Testis (tissue), 3 donors: ENCODE data around the gene IRX5. TPM values are rescaled to one million over a fixed set of nuclear protein-coding genes. Genes with fewer than 3 reads are reported as not detected.

Source experiments
- DNase-seq: peaks from one replicate; pipeline ENCODE4 v3.0.0-alpha.2; 2019
- H3K27ac ChIP-seq, 2 donors: fragments of 200-600 bp; sonication (generic); one replicate each; pipeline ENCODE4 v1.5.1; 2019
- H3K27me3 ChIP-seq: fragments of 200-600 bp; sonication (generic); one replicate; pipeline ENCODE4 v1.5.1; 2019
- H3K36me3 ChIP-seq: fragments of 200-600 bp; sonication (generic); one replicate; pipeline ENCODE4 v1.5.1; 2017; ENCODE audit warnings: low read depth; ENCODE audit errors: missing control alignments
- H3K4me1 ChIP-seq: fragments of 200-600 bp; sonication (generic); one replicate; pipeline ENCODE4 v1.5.1; 2019
- H3K4me3 ChIP-seq, 2 donors: fragments of 200-600 bp; sonication (generic); one replicate each; pipeline ENCODE4 v1.5.1; 2017 to 2019
- H3K9me3 ChIP-seq: fragments of 200-600 bp; sonication (generic); one replicate; pipeline ENCODE4 v1.5.1; 2017
- CTCF ChIP-seq, 3 experiments: fragments of 450-650 bp in 2 of 3; fragments of 200-600 bp in 1 of 3; sonication (generic) in 1 of 3; IDR thresholded peaks; one replicate each; pipeline ENCODE4 v1.5.1; 2016 to 2019; ENCODE audit warnings: antibody characterized with exemption in 3 of 3, mild to moderate bottlenecking in 2 of 3, moderate library complexity in 1 of 3
- POLR2A ChIP-seq: fragments of 450-650 bp; IDR thresholded peaks from one replicate; pipeline ENCODE4 v1.6.1; 2017; ENCODE audit warnings: antibody characterized with exemption, mild to moderate bottlenecking, moderate library complexity
- WGBS, 2 donors: methylation state at CpG; one replicate each; pipeline ENCODE4 v1.1.5; 2018; 5-methylcytosine and 5-hydroxymethylcytosine counted together
- intact Hi-C: fragments of 100-400 bp; cut with DNase I; formaldehyde crosslinking; loops from one replicate; pipeline ENCODE4 v1.15.1; 2023; ENCODE audit warnings: low total_unique reads
- polyA plus RNA-seq: library from polyadenylated mRNA; stranded (reverse); fragments of 350-450 nt; fragmentation: Illumina TruSeq; extraction: RNeasy Lipid Tissue Mini Kit (QIAGEN cat#74804); gene quantifications from one replicate; pipeline ENCODE4 v1.2.3, GENCODE V29; 2014; ENCODE audit warnings: low read depth, low replicate concordance; ENCODE audit not compliant: insufficient read depth
- total RNA-seq, 2 donors: library from RNA; depleted of rRNA; stranded (reverse); fragments of >200 nt; gene quantifications; one replicate each; pipeline ENCODE4 v1.2.3, GENCODE V29; 2016

Gene IRX5
- total and polyA plus RNA-seq, 3 donors from 2014 or later: 2.3 to 5.7 (median 2.9) TPM

- H3K4me3 ChIP-seq: peak overlapping the region in 1 of 2 donors; percentile 15
- H3K27ac ChIP-seq: no peak overlapping the region
- intact Hi-C loops: no loop called here
- DNase-seq: no peak
- WGBS, 2 donors: 11 to 14% methylated on average over 52 to 56 of the region's 59 CpGs
- peaks cover 9% of the 10 kb centered on the region for H3K4me1 ChIP-seq
- no peak for TF ChIP-seq CTCF (IDR thresholded peaks at IDR 0.05)
- TF ChIP-seq POLR2A: no peak
- H3K27me3 ChIP-seq: peaks cover 3% of the 10 kb centered on the region
- no peaks in the 10 kb centered on the region for H3K36me3 ChIP-seq
- H3K9me3 ChIP-seq: no peaks in the 10 kb centered on the region
These were observed 7.8 kb downstream of the IRX5 start for GRCh38 chr16:54938212-54939028.

- peak overlapping the region in 1 of 2 donors; percentile 7 for H3K4me3 ChIP-seq
- peaks cover 9% of the 10 kb centered on the region for H3K4me1 ChIP-seq
- H3K27me3 ChIP-seq: peaks cover 3% of the 10 kb centered on the region
- no peak overlapping the region for H3K27ac ChIP-seq
- intact Hi-C loops: no loop called here
- TF ChIP-seq CTCF (IDR thresholded peaks at IDR 0.05) (no peak), POLR2A (no peak)
- 11 to 26% methylated on average over 14 of the region's 14 CpGs for WGBS, 2 donors
- no peak for DNase-seq
- H3K36me3 ChIP-seq: no peaks in the 10 kb centered on the region
- no peaks in the 10 kb centered on the region for H3K9me3 ChIP-seq
These were observed 8.3 kb downstream of the IRX5 start for GRCh38 chr16:54939029-54939346.

GRCh38 chr16:54939510-54940278 lies 9.0 kb downstream of the IRX5 start:
- Histone ChIP-seq H3K4me1 (peaks cover 9% of the 10 kb centered on the region), H3K27me3 (peaks cover 3% of the 10 kb centered on the region), H3K4me3 (no peak overlapping the region), H3K9me3 (no peaks in the 10 kb centered on the region), H3K36me3 (no peaks in the 10 kb centered on the region), H3K27ac (no peak overlapping the region)
- intact Hi-C loops: no loop called here
- WGBS, 2 donors: 13 to 23% methylated on average over 16 to 38 of the region's 38 CpGs
- TF ChIP-seq POLR2A: no peak
- no peak for TF ChIP-seq CTCF (IDR thresholded peaks at IDR 0.05)
- no peak for DNase-seq

- no peaks in the 10 kb centered on the region for H3K9me3 ChIP-seq
- no peaks in the 10 kb centered on the region for H3K36me3 ChIP-seq
- peaks cover 2% of the 10 kb centered on the region for H3K27me3 ChIP-seq
- WGBS, 2 donors: 30 to 40% methylated on average over 3 to 4 of the region's 4 CpGs
- H3K4me1 ChIP-seq: peaks cover 9% of the 10 kb centered on the region
- TF ChIP-seq CTCF (IDR thresholded peaks at IDR 0.05): no peak
- TF ChIP-seq POLR2A: no peak
- H3K4me3 ChIP-seq: no peak overlapping the region
- no peak for DNase-seq
- no peak overlapping the region for H3K27ac ChIP-seq
- intact Hi-C loops: no loop called here
These were observed 9.6 kb downstream of the IRX5 start for GRCh38 chr16:54940279-54940604.
